Retinal pigment epithelial cell (primary cell): Measurements from ENCODE around the gene ERP27.

Source experiments
- DNase-seq: peaks from one replicate; pipeline ENCODE4 v3.0.0-alpha.2; 2010; ENCODE audit warnings: low read depth
- H3K4me3 ChIP-seq: 2 replicates; pipeline ENCODE4 v1.5.1; 2011; ENCODE audit warnings: mild to moderate bottlenecking, low read length, control low read depth, moderate library complexity
- TF ChIP-seq, protein P1 (sequence below): conservative IDR thresholded peaks from 2 replicates; pipeline ENCODE4 v1.5.1; 2011; ENCODE audit warnings: low read depth, low read length, control low read depth, inconsistent platforms

Gene ERP27

GRCh38 chr12:14960548-14961465 is 22.5 kb upstream of the ERP27 start:
- TF ChIP-seq, protein P1, sequence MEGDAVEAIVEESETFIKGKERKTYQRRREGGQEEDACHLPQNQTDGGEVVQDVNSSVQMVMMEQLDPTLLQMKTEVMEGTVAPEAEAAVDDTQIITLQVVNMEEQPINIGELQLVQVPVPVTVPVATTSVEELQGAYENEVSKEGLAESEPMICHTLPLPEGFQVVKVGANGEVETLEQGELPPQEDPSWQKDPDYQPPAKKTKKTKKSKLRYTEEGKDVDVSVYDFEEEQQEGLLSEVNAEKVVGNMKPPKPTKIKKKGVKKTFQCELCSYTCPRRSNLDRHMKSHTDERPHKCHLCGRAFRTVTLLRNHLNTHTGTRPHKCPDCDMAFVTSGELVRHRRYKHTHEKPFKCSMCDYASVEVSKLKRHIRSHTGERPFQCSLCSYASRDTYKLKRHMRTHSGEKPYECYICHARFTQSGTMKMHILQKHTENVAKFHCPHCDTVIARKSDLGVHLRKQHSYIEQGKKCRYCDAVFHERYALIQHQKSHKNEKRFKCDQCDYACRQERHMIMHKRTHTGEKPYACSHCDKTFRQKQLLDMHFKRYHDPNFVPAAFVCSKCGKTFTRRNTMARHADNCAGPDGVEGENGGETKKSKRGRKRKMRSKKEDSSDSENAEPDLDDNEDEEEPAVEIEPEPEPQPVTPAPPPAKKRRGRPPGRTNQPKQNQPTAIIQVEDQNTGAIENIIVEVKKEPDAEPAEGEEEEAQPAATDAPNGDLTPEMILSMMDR = no peak
- no peak for DNase-seq
- H3K4me3 ChIP-seq = no peak overlapping the region

GRCh38 chr12:14959916-14960496 is 21.7 kb upstream of the ERP27 start:
- TF ChIP-seq, protein P1 = no peak
- no peak overlapping the region for H3K4me3 ChIP-seq
- DNase-seq = no peak

DNA sequence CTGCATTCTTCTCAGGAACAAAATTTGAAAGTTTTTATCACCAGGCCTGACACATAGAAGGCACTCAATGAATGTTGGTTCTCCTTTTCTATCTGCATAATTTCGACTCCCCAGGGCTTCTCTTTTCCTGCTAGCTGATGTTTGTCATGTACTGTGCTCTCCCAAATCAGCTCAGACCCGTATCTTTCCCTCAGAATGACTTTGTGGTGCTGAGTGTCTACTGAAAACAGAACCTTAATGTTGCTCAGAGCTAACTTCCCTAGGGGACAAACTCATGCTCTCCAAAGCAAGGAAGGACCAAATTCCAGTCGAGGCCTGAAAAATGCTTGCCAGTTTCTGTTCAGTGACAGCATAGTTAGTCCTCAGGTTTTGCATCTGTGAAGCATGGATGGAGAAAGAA is 21.1 kb upstream of the ERP27 start:
- H3K4me3 ChIP-seq = no peak overlapping the region
- DNase-seq = no peak
- TF ChIP-seq, protein P1 = no peak

- DNase-seq = no peak
- TF ChIP-seq, protein P1 = no peak
- H3K4me3 ChIP-seq = no peak overlapping the region
Observed at GRCh38 chr12:14959126-14959440, 20.7 kb upstream of the ERP27 start.

DNA sequence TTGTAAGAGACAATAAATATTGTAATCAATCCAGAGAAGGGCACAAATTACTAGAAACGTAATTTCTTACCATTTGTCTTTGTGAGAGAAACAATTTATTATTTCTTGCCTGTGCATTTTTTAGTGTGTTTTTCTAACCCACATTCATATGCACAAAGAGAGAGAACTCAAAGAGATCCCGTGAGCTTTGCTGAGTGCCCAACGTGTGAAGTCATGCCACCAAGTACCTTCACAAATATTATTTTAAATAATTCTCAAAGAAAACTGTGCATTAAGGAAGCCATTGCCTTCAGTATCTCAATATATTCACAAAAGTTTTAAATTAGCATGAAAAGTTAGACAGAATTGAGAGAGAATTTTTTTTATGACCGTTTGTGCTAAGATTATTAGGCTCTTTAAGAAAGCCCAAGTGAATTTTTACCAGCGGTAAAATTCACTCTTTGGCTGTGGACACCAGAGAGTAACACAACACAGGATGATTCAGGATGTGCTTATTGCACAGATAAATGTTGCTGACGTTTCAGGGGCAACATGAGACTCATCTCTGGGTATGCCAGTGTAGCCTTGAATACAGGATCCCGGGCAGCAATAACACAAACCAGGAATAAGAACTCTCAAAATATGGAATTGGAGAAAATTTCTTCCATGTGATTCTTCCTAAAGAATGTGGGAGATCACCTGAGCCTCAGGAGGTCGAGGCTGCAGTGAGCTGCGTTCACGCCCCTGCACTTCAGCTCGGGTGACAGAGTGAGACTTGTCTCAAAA is 20.2 kb upstream of the ERP27 start:
- no peak for DNase-seq
- H3K4me3 ChIP-seq = no peak overlapping the region
- TF ChIP-seq, protein P1 = no peak

GRCh38 chr12:14957551-14958168 is 19.3 kb upstream of the ERP27 start:
- no peak overlapping the region for H3K4me3 ChIP-seq

More at GRCh38 chr12:14957551-14958168, 19.3 kb upstream of the ERP27 start:
- TF ChIP-seq, protein P1 = no peak
- no peak for DNase-seq
